ENCODE measurements around the gene CHST4.
"Not testable (repeated sequence)": the region's sequence is repeated elsewhere in the genome, so short reads cannot be mapped to it uniquely, and the experiment has no call there.

Gene CHST4

DNA sequence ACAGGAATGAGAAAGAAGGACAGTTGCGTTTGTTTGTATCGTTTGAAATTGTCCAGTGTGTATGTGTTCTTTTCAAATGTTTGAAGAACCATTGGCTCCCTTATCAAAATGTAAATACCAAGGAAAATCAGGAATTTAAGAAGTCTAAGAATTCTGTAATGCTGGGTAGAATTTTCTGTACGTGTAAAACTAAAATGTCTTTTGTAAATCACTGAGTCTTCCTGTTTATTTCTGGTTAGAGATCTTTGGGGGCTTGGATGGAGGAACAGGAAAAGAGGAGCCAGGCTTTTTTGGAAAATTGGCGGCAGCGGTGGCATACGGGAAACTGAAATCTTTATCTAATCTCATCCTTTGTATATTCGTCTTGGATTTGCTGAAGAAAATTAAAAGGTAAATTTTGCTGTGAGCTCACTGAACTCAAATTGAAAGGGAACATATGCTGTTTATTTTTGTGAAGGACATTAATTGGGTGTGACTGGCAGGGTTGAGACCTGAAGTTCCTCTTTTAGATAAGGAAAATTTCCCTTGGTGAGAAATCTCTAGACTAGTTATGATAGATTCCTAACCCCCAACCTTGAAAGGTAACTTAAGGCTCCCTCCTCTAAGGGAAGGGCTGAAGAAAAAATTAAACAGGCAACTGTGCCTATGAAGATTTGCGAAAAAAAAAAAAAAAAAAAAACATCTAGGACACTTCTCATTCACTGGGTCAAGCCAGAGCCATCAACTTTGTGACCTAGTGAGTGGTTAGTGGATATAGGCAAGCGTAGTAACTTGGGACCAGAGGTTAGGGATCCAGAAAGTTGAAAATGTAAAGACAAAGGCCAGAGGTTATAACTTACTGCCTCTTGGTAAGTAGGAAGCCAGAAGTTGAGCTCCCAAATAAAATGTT is 39.8 kb downstream of the CHST4 start:
- Histone ChIP-seq H3K4me3 (no peak overlapping the region), H3K27ac (peak overlapping the region in 8 of 21 experiments; percentile 59 to 87 (median 76))

DNA sequence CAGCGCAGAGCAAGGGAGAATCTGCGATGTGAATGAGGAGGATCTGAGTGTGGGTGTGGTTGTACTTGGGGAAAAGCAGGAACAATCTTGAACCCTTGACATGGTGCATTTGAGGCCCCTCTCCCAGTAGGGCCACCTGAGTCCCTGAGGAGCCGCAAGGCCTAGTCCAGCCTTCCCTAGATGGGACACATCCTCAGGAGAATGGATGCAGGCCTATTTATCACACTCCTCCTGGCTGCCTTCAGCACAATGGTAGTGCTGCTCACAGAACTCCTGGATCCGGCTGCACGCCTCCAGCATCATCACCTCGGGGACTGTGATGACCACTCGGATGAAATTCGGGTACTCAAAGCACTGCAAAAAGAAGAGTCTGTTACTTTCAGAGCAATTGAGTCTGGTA is 41.7 kb downstream of the CHST4 start:
- Histone ChIP-seq H3K4me3 (no peak overlapping the region), H3K27ac (no peak overlapping the region)

DNA sequence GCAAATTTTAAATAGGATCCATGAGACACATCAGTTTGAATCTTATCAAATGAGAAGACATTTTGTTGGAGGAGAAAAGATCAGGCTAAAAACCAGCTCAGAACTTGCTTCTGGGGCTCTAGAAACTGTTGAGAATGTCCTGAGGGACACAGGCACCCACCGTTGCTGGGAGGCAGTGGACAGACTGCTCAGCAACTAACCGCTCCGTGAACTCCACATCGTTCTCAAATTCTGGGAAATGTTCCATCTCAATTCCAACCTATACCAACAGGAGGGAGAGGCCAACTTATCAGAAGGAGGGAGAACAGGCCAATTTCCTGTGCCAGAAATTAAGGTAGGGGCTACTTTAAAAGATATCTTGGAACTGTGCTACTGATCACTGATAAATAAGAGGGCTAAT is 42.3 kb downstream of the CHST4 start:
- no peak overlapping the region for H3K4me3 ChIP-seq
- H3K27ac ChIP-seq: no peak overlapping the region

DNA sequence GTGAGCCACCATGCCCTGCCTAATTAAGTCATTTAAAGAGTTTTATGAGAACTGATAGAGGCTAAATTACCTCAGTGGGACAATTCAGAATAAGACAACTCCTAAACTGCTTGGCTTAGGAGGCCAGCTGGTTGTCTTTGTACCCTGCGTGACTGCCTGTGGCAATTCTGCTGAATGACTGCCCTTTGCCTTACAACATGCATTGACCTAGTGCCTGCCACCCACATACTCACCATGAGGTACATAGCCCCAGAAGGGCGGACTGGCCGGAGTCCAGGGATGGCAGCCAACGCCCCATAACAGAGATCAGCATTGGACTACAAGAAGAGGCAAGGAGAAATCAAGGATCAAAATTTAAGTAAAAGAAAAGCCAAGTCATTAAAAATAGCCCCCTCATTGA is 43.4 kb downstream of the CHST4 start:
- H3K27ac ChIP-seq: no peak overlapping the region
- H3K4me3 ChIP-seq: no peak overlapping the region

DNA sequence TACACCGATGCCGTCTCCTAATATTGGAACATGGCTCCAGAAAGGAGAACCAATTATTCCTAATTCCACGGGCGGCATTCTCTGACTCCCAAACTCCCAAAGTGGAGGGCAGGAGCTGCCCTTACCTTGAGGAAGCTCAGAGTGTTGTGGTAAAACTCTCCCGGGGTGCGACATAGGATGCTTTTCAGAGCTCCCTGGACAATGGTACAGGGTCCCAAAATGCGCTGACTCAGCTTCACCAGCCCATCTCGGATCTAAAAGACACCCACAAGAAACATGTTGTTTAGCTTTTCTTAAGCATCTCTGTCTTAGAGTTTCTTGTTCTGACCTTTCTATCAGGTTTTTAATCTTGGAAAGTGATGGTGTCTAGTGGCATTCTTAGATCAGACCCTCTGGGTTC is 43.9 kb downstream of the CHST4 start:
- no peak overlapping the region for H3K4me3 ChIP-seq
- H3K27ac ChIP-seq: no peak overlapping the region

DNA sequence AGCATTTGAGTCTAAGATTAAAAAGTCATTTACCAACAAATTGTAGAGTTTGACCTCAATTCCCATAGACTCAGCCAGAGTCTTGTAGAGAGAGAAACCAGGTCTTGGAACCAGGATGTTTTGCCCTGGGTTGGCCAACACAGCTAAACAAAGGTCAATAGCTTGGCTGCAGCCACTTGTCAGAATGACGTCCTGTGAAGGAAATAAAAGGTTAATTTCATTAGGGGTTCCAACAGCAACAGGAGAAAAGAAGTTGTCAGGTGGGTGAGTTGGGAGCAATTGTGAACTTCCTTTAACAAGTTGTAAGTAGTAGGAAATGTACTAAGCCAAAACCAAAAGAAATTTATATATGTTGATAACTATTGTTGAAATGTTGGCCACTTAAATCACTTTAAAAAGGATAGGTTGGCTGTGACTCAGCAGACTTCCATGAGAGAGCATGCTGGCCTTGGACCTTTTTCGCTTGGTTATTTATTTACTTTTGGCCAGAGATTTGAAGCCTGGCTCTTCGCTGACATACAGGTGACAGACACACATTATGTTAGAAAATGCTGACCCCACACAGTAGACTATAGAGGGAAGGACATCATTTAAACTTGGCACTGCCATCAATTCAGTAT is 46.4 kb downstream of the CHST4 start:
- Histone ChIP-seq H3K4me3 (no peak overlapping the region), H3K27ac (no peak overlapping the region)

DNA sequence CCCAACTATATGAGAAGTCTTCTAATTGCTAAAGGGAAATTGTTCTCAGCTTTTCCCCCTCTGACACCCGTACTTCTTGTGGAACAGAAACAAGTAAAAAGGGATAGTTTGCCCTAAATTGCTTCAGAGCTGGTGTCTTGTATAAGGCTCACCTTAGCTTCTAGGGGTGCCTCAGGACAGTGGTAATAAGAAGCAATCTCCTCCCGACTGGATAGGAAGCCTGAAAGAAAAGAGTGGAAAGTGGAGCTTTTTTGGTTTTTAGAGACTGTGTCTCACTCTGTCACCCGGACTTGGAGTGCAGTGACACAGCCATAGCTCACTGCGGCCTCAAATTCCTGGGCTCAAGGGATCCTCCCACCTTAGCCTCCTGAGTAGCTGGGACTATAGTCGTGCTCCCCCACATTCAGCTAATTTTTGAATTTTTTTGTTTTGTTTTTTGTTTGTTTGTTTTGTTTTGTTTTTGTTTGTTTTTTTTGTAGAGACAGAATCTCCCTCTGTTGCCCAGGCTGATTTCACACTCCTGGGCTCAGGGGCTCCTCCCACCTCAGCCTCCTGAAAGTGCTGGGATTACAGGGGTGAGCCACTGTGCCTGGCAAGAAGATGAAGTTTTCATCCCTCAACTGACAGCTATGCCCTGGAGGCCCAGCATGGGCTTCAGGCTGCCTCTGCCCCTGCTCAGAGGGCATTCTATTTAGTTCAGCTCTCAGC is 47.3 kb downstream of the CHST4 start:
- Histone ChIP-seq H3K27ac (no peak overlapping the region), H3K4me3 (no peak overlapping the region)

DNA sequence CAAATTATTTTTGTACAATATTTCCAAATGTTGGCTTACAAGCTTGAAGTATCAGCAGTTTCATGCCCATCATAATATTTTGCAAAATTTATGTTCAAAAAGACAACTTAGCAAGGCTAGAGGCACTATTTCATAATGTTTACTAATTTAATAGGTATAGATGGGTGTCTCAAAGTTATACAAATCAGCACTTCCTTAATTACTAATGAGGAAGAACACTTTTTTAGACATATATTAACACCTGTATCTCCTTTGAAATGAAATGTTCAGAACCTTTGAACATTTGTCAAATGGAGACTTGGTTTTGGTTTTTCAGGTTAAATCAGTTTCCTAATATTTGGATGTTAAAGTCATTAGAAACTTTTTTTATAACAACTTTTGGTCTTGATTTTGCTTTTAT is 48.5 kb downstream of the CHST4 start:
- no peak overlapping the region for H3K27ac ChIP-seq
- no peak overlapping the region for H3K4me3 ChIP-seq

DNA sequence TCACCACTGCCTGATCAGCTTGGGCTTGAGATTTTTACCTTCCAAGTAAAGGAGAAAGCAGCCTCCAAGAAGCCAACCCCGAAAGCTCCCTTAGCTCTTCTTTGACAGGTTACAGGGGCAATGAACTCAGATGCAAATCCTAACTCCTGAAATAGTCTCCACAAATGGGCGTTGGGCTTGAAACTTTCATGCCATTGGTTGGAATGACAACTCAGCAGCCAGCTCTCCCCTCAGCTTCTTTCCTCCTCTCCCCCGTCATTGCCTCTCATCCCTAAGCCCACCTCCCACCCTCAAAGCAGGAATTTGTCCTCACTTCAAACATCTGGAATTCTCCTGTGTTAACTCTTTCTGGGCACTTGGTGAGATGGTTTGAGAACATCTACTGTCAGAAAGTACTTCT is 50.7 kb downstream of the CHST4 start, which contains the start of gene TAT:
TAT (minus strand) TSS at position 122 of the 400 bp plus-strand sequence. CDS start 677 bp downstream, outside the sequence.
- Histone ChIP-seq H3K27ac (no peak within 1 kb of the TSS), H3K4me3 (no peak within 1 kb of the TSS)

DNA sequence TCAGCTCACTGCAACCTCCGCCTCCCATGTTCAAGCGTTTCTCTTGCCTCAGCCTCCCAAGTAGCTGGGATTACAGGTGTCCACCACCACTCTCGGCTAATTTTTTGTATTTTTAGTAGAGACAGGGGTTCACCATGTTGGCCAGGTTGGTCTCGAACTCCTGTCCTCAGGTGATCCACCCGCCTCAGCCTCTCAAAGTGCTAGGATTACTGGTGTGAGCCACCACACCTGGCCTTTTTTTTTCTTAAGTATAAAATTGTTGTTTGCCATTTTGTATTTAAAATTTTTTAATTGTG is 56.3 kb downstream of the CHST4 start:
- H3K4me3 ChIP-seq, H3K27ac ChIP-seq: not testable (repeated sequence)

DNA sequence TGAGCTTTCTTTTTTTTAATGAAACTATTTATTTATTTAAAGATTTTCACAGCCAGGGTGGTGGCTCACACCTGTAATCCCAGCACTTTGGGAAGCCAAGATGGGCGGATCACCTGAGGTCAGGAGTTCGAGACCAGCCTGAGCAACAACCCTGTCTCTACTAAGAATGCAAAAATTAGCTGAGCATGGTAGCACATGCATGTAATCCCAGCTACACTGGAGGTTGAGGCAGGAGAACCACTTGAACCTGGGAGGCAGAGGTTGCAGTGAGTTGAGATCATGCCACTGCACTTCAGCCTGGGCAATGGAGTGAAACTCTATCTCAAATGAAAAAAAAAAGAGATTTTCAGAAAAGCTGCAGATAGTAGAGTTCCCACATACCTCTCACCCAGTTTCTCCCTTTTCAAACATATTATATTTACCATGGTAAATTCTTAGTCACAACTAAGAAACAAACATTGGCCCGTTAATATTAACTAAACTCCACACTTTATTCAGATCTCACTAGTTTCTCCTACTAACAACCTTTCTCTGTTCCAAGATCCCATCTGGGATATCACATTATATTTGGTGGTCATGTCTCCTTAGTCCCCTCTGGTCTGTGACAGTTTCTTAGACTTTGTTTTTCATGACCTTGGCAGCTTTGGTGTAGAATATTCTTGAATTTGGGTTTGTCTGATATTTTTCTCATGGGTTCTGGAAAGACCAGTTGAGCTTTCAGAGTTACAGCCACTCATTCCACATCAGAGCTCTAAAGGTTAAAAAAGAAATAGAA is 58.5 kb downstream of the CHST4 start:
- no peak overlapping the region for H3K4me3 ChIP-seq
- H3K27ac ChIP-seq: no peak overlapping the region

DNA sequence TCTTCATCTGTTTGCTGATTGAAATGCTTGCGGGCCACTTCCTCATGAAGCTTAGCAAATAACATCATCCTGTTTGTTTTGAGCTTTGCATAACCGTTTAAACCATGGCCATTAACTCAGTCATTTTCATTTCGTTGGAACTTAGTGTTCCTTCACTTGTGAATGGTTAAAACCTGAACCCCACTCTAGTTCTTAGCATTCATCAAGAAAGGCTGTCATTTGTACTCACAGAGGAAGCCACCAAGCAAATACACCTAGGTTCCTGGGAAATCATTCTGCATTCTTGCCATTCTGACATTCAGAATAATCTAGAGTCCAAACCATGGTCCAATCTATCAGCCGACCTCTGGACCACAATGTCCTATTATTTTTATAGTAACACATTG is 59.1 kb downstream of the CHST4 start:
- Histone ChIP-seq H3K4me3 (no peak overlapping the region), H3K27ac (no peak overlapping the region)
